Epithelial cell of esophagus (primary cell): ENCODE measurements around the gene CNNM4.

ENCODE experiments used
- DNase-seq: peaks from one replicate; pipeline ENCODE4 v3.0.0; 2010; ENCODE audit warnings: low read depth
- H3K4me3 ChIP-seq: 2 replicates; pipeline ENCODE4 v1.5.1; 2011; ENCODE audit warnings: mild to moderate bottlenecking, low read length, control low read depth
- CTCF ChIP-seq: IDR thresholded peaks from 2 replicates; pipeline ENCODE4 v1.5.1; 2011; ENCODE audit warnings: low read depth, mild to moderate bottlenecking, low read length, control low read depth, inconsistent platforms; ENCODE audit not compliant: insufficient read depth; ENCODE audit errors: missing control alignments

Gene CNNM4

GRCh38 chr2:96764253-96764637, 3.5 kb downstream of the CNNM4 start:
- TF ChIP-seq CTCF, result no peak
- peak; percentile 30 for DNase-seq
- H3K4me3 ChIP-seq, result peak overlapping the region; percentile 74

GRCh38 chr2:96767135-96767871, 6.6 kb downstream of the CNNM4 start:
- H3K4me3 ChIP-seq, result no peak overlapping the region
- TF ChIP-seq CTCF, result no peak
- DNase-seq, result no peak

- H3K4me3 ChIP-seq, result no peak overlapping the region
- no peak for TF ChIP-seq CTCF
- DNase-seq, result peak; percentile 37
Measured at GRCh38 chr2:96768083-96768561, 7.4 kb downstream of the CNNM4 start.

- H3K4me3 ChIP-seq, result no peak overlapping the region
- TF ChIP-seq CTCF, result no peak
- no peak for DNase-seq
Measured at GRCh38 chr2:96769814-96770213, 9.1 kb downstream of the CNNM4 start.

GRCh38 chr2:96770442-96771202, 9.9 kb downstream of the CNNM4 start:
- no peak overlapping the region for H3K4me3 ChIP-seq
- no peak for DNase-seq
- TF ChIP-seq CTCF, result no peak

- TF ChIP-seq CTCF, result peak; percentile 56
- H3K4me3 ChIP-seq, result no peak overlapping the region
- DNase-seq, result peak; percentile 86
Measured at GRCh38 chr2:96771796-96772618, 11.3 kb downstream of the CNNM4 start.
